GM12865 (cell line): ENCODE data around the gene ZNF569.
A peak's percentile ranks its signal among the peaks of the same experiment; 100 is the strongest.
"Not testable (repeated sequence)": the region's sequence is repeated elsewhere in the genome, so short reads cannot be mapped to it uniquely, and the experiment has no call there.

ENCODE experiments used
- DNase-seq: peaks from one replicate; pipeline ENCODE4 v3.0.0; 2010; ENCODE audit warnings: low read depth
- H3K4me3 ChIP-seq: 2 replicates; pipeline ENCODE4 v1.5.1; 2011; ENCODE audit warnings: mild to moderate bottlenecking, low read depth, low read length, control low read depth
- CTCF ChIP-seq: IDR thresholded peaks from 2 replicates; pipeline ENCODE4 v1.5.1; 2011; ENCODE audit warnings: low read length, control low read depth, low read depth, inconsistent platforms; ENCODE audit not compliant: insufficient read depth; ENCODE audit errors: missing control alignments

ZNF569 gene

GRCh38 chr19:37401078-37401477 is 66.2 kb downstream of the ZNF569 start:
- TF ChIP-seq CTCF: no peak
- no peak for DNase-seq
- H3K4me3 ChIP-seq: no peak overlapping the region

GRCh38 chr19:37391399-37391798 is 75.8 kb downstream of the ZNF569 start:
- not testable (repeated sequence) for DNase-seq, H3K4me3 ChIP-seq

- H3K4me3 ChIP-seq: no peak overlapping the region
- DNase-seq: no peak
- no peak for TF ChIP-seq CTCF
Measured at GRCh38 chr19:37389234-37389633, 78.0 kb downstream of the ZNF569 start.

- TF ChIP-seq CTCF: no peak
- peak within 1 kb of the TSS; percentile 49 for H3K4me3 ChIP-seq
- DNase-seq: peak; percentile 98
Measured at GRCh38 chr19:37370880-37371661, 96.2 kb downstream of the ZNF569 start, which contains the start of gene ZNF527. Gene ZNF527, plus strand, starts transcription at chr19:37371099. Its CDS starts 3,100 bp downstream, at chr19:37374199.

GRCh38 chr19:37370386-37370879 is 96.8 kb downstream of the ZNF569 start:
- H3K4me3 ChIP-seq: peak overlapping the region; percentile 49

GRCh38 chr19:37362733-37363132 is 104.5 kb downstream of the ZNF569 start:
- no peak for TF ChIP-seq CTCF
- H3K4me3 ChIP-seq: no peak overlapping the region
- no peak for DNase-seq

More at GRCh38 chr19:37370386-37370879, 96.8 kb downstream of the ZNF569 start:
- DNase-seq: not testable (repeated sequence)

- H3K4me3 ChIP-seq: no peak overlapping the region
- no peak for TF ChIP-seq CTCF
- DNase-seq: no peak
Measured at GRCh38 chr19:37361994-37362393, 105.2 kb downstream of the ZNF569 start.
